M059J (cell line): ENCODE measurements around the gene PRKAR1A. TPM values are rescaled to one million over a fixed set of nuclear protein-coding genes. Genes with fewer than 3 reads are reported as not detected.

Experiments
- DNase-seq: peaks from one replicate; pipeline ENCODE4 v3.0.0-alpha.2; 2012; ENCODE audit warnings: low read depth
- total RNA-seq: library from RNA; depleted of rRNA; stranded (reverse); fragments of >200 nt; shearing (Covaris generic); gene quantifications from 2 replicates; pipeline ENCODE4 v1.2.3, GENCODE V29; 2014; rRNA removed

The PRKAR1A gene
- total RNA-seq, 1 experiment from 2014 or later = 182 TPM

DNA sequence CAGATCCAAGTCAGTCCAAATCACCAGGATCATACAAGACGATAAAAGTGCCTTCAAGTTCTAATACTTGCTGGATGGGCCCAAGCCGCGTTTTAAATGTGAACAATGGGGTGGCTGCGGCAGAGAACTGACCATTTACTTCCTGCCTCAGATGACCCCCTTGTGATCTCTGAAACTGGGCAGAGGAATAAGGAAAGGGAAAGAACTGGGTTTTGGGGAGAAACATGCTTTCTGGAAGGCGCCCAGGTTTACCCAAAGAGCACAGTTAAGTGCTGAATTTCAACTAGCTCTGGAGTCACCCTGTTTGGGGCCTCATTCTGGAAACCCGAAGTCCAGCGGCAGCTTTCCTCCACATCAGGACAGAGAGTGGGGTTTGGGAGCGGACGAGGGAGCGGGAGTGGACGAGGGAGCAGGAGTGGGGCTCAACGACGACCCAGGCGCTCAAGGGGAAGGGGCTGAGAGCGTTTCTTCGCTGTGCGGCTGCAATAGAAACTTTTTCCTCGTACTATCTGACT, 87.4 kb downstream of the PRKAR1A start:
- DNase-seq = no peak

GRCh38 chr17:68600067-68600930, 88.1 kb downstream of the PRKAR1A start:
- DNase-seq = no peak

Other genes starting within 250 kb of the PRKAR1A start
- 0.20 and 2.6 TPM in 2 replicates for gene SLC16A6, start 221.3 kb upstream of the PRKAR1A start, total RNA-seq
- gene ARSG, start 220.9 kb upstream of the PRKAR1A start, total RNA-seq = 0.86 and 3.5 TPM in 2 replicates
- 32.8 and 36.0 TPM in 2 replicates for gene WIPI1, start 54.9 kb upstream of the PRKAR1A start, total RNA-seq
- 0.02 TPM in 1 of 2 replicates, not detected in the other for gene FAM20A, start 88.9 kb downstream of the PRKAR1A start, total RNA-seq